Activated CD4-positive, alpha-beta T cell treated with anti-CD3 and anti-CD28 coated beads, Interleukin-2, amount 50 U/mL, for 16 hours (primary cell): ENCODE data around the gene ZBED4.
"Not testable (repeated sequence)": the region's sequence is repeated elsewhere in the genome, so short reads cannot be mapped to it uniquely, and the experiment has no call there.

Experiments used
- DNase-seq: peaks from one replicate; pipeline ENCODE4 v3.0.0-alpha.2; 2020

Gene ZBED4

DNA sequence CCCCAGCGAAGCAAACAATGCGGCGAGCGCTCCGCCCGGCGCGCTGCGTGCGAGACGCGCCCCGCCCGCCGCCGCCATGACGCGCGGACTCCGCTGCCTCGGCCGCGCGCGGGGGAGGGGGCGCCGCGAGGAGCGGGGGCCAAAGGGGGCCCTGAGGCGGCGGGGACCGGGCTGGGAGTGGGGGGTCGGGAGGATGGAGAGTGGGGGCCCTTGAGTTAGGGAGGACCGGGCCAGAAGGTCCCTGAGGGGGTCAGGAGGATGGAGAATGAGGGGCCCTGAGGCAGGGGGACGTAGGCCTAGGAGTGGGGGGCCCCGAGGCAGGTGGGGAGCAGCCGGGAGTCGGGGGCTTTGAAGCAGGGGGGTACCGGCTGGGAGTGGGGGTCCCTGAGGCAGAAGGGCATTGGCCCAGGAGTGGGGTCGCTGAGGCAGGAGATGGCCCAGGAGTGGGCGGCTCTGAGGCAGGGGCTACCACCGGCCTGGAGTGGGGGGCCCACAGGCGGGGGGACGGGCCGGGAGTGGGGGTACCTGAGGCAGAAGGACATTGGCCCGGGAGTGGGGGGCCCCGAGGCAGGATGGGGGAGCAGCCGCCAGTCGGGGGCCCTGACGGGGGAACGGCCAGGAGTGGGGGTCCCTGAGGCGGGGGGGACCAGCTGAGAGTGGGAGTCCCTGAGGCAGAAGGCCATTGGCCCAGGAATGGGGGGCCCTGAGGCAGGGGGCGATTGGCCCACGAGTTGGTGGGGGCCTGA is 25.6 kb upstream of the ZBED4 start, which contains the start of gene BRD1:
Gene BRD1, minus strand, starts transcription at position 21 of the 746 bp plus-strand sequence. CDS start 3,556 bp downstream, outside the sequence.
- DNase-seq = peak; percentile 61

DNA sequence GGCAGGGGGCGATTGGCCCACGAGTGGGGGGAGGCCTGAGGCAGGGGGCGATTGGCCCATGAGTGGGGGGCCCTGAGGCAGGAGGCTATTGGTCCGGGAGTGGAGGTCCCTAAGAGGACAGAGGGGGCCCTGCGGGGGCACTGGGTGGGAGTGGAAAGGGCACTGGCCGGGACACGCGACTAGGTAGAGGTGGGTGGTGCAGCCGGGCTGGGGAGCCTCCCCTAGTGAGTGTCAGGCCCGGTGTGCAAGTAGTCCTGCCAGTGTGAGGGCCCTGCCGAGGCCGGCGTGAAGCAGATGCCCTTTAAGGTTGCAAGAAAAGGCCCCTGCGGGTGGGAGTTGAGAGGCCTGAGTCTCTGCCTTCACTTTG is 25.1 kb upstream of the ZBED4 start:
- DNase-seq = no peak

DNA sequence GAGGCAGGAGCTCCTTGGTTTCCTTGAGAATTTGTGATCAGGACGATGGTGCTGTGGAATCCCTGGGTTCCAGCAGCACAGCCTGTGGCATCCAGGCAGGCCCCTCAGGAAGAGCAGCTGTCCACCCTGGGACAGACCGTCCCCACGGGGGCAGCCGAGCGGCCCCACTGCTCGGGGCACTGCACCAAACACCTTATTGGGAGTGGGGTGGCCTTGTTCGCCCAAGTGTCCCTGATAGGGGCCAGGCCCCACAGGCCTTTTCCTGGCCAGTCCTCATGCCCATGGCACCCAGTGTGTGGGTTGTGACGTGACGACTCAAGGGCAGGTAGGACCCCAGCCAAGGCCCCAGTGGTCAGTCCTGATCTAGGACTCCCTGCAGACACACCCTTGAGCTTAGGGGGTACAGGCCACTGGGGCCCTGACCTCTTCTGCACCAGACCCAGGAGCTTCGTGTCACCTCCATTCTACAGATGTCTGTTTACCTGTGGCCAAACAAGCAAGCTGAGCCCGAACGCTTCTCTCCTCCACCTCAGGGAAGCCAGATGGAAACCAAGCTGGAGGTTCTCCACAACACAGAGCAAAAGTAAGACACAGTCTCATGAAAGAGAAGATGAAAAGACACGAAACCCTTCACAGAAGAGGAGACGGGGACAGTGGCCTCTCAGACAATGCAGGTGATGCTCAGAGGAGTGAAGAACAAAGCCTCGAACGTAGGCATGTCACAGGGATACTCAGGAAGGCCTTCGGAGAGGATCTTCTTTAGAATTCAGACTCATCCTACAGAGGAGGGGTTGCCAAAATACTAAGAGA is 24.4 kb upstream of the ZBED4 start:
- no peak for DNase-seq

DNA sequence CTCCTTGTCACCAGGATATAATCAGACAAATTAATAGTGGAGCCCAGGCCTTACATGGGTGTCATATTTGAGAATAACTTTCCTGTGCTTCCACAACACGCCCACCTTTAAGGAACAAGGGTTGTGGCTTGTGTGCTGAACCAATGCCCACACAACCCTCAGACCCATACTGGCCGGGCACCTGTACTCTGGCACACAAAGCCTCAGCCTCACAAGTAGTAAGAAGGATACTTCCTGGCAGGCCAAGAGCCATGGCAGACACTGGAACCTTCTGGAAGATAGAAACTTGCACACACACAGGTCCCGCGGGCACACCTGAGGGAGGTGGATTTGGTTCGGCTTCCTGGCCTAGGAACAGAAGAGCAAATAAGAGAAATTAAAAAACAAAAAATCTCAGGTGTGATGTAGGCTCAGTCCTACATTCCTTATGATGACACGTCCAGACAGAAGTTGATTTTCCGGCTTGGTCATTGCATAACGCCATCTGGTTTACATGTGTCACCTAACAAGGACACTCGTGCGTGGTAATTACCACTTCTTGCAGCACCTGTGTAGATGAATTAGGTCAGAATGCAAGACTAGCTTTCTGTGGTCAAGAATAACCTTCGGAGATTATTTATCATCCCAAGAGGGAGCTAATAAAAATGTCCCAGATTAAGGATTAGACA is 20.2 kb upstream of the ZBED4 start:
- no peak for DNase-seq

DNA sequence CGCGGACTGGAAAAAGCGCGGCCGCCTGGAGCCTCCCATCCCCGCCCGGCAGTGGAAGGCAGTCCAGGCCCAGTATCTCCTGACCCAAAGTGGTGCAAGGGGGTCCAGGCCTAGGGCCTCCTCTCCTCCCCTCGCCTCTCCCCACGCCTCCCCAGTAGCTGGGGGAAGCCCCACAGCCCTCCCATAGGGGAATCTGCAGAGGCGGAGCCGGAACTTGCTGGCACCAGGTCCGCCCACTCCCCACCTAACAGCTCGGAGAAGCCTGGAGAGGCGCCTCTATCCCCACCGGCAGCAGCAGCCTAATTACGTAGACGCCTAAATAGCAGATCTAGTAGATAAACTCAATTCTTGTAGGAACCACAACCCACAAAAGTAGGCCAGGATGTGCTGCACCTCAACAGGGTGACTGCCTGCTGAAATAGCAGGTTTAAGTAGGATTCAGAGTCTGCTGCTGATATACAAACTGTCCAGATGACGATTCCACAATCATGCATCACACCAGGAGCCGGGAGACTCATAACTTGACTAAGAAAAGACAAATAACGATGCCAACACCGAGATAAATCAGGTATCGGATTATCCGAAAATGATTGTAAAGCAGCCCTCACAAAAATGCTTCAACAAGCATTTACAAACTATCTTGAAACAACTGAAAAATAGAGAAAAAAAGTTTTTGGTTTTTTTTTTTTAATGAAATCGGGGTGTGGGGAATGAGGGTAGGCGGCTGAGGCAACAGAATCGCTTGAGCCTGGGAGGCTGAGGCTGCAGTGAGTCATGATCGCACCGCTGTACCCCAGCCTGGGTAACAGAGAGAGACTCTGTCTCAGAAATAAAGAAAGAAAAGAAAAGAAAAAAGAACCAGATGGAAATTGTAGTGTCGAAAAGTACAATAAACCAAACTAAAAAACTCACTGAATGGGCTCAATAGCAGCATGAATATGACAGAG is 14.6 kb upstream of the ZBED4 start:
- DNase-seq = peak; percentile 95

DNA sequence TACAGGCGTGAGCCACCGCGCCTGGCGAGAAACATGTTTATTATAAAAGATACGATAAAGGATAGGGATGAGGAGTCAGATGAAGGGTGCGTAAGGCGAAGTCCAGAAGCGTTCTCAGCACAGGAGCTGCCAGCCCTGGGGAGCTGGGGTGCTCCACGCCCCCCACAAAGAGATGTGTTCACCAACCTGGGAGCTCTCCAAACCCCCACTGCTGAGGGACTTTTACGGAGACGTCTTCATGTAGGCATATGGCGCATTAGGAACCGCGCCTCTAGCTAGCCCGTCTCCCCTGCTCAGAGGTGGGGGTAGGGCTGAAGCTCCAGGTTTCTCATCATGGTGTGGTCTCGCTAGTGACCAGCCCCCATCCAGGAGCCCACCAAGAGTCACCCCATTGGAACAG is 8.4 kb upstream of the ZBED4 start:
- DNase-seq = no peak

DNA sequence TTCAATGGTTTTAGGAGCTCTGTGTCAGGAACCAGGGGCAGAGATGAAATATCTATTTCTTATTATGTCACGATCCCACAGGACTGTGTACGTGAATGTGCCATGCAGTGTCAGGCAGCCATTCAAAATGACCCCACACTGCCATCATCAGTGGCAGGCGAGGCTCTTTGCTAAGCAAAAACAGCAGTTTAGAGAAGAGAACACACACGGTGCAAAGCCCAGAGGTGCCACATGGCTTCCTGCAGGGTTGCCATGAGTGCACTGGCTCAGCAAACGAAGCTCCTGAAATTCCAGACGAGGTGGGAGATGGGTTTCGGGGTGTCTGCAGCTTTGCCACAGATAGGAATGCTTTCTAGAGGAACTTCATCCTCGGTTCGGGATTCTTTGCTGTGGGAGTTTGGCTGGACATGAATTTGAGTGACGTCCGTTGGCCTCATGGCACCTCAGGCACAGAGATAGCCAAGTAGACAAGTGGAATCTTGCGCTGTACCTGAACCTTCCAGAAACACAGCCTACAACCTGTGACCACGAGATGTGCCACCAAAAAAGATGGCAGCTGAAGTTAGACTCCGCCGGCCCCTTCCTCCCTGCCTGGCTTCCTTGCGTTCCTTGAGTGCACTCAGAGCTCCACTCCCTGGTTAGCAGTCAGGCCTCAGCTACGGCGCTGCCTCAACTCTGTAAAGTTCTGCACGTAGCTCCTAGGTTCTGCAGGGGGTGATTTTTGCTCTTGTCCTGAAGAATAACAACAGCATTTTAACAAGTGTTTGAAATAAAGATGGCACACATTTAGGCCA is 7.8 kb upstream of the ZBED4 start:
- DNase-seq = no peak

DNA sequence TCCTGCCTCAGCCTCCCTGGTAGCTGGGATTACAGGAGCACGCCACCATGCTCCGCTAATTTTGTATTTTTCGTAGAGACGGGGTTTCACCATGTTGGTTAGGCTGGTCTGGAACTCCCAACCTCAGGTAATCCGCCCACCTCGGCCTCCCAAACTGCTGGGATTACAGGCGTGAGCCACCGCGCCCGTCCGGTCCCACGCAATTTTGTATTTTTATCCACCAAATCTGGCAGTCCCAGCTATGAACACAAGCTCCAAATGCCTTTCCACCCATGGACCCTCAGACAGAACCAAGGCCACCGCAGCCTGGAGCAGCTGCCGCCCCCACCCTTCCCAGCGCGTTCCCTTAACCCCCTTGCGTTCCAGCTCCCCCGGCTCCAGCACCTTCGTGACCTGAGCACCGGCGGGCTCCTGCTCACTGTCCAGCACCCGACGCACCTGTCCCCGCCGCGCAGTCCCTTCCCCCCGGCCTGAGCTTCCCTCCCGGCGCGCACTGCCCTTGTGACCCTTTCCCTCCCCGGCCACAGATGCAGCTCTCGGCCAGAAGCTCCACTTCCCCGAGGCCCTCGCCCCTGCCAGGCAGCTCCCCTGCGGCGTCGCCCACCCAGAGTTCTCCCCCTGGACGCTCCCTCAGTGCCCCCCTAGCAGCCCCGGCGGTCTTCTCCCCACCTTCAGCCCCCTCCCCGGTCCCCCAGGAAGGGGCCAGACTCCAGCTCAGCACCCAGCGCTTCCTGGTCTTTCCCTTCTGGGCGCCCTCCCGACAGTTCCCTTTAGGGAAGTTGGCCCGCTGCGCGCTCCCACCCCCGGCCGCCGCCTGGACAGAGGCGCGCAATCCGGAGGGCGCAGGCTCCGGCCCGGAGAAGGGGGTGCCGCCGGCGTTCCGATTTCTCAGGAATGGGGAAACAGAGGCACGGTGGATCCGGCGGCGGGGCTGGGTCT is 5.6 kb upstream of the ZBED4 start:
- no peak for DNase-seq

DNA sequence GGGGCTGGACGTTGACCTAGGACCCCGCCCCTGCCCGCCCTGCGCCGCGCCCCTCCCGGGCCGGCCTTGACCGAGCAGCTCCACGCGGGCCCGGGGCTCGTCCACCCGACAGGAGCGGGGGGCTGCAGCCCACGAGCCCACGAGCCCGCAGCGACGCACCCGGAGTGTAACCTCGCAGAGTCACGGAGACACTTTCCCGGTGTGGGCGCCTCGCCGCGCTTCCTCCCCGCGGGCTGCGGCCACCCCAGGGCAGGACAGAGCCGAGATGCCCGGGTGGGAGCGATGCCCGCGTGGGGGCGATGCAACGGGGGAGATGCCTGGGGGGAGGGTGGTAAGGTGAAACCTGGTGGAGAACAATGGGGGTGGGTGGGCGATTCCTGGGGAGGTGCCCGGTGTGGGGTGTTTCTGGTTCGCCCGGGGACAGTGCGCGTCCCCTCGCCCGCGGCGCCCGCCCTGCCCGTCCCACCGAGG is 4.9 kb upstream of the ZBED4 start:
- no peak for DNase-seq

DNA sequence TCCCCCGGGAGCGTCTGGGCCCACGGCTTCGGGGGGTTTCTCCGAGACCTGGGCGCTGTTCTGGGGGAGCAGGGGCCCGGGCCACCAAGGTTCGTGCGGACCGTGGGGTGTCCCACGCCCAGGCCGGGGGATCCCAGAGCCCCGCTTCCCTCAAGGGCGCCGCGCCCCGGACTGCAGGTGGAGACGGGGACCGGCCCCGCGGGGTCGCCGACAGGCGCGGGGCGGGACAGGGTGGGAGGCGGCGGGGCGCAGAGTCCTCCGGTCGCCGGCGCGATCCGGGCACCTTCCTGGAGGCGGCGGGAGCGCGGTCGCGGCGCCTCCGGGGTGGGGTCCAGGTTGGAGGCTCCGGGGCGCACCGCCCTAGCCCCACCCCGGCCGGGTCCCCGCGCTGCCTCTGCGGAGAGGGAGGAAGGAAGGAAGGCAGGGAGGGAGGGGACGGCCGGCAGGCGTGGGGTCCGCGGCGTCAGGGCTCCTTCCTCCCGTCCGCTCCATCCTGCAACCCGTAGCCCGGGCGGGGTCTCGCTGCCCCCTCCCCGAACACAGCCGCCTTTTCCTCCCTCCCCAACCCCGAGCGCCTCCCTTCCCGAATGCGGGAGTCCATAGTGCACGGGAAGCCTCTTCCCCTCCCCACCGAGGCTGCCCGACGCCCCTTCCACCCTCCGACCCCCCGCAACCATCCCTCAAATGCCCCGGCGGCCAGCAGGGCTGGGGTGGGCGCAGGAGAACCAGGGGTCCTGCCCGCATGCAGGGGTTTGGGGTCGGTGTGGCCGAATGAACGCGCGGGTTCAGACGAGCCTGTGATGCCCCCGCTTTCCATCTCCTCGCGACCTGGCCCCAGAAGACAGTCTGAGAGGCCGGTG is 4.3 kb upstream of the ZBED4 start:
- no peak for DNase-seq

DNA sequence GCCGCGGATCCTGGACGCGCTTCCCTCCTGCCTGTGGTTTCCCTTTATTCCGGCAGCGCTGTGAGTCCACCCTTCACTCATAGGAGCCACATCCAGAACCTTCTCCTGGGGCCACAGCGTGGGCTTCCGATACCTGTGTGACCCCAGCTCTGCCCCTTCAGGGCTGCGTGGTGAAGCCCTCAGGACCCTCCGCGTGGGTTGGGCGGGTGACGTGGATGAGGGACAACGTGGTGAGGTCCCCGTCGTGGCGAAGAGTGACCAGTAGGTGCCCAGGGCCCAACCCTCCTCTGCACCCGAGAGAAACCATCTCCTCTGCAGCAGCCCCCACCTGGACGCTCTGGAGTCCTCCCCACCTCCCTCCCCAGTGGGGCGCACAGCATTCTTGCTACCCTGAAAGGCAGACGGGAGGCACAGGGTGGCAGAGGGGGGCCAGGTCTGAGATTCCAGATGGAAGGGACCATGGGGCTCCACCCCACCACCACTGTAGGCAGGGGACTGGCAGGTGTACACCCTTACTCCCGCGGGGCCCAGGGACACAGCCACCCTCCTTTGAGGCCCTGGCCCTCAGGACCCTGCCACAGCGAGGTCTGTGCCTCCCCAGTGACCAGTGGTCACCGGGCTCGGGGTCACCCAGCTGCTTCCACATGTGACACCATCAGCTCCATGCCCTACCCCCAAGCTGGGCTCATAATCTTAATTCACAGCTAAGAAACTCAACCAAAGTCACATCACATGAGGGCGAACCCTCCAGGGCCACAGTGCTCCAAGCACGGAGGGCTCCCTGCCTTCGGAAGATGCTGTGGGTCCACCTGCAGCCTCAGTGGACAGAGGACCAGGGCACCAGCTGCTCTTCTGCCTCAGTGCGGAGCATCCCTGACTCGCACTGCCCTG is 3.4 kb upstream of the ZBED4 start:
- no peak for DNase-seq

DNA sequence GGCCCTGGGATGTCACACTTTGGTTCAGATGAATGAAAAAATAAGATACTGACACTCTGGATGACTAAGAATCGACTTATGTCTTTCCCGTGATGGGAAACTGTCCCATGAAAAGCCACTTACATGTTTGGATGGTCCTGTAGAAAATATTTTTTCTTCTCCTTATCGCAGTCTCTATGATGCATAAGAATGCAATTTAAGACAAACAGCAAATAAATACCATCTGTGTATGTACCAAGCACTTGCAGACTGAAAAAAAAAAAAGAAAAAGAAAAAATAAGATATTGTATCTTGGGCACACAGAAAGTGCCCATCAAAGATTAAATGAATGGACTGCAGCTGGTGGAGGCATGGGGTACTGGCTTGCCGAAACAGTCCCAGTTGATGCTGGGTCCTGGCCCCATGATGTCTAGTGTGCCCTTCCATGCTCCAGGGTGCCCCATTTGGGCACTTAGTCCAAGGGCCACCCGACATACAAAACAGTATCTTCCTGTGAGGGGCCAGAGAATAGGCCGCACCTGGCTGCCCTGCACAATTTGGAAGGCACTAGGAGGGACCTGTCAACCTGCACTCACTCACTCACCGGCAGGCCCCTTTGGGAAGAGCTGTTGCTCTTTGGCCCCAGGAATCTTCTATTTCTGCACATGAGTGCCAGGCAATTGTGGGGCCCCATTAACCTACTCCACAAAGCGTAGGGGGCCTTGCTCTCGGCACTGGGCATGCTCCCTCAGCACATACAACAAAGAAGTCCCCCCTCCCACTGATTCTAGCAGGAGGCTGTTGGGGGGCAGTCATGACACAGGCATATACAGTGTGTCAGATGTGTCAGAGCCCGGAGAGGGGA is 2.5 kb upstream of the ZBED4 start:
- no peak for DNase-seq

DNA sequence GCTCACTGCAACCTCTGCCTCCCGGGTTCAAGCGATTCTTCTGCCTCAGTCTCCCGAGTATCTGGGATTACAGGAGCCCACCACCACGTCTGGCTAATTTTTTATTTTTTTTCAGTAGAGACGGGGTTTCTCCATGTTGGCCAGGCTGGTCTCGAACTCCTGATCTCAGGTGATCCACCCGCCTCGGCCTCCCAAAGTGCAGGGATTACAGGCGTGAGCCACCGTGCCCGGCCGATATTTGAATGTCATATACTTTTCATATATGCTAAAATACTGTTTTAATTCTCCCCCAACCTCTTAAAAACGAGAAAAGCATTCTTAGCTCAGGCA is 1.1 kb upstream of the ZBED4 start:
- DNase-seq = not testable (repeated sequence)

DNA sequence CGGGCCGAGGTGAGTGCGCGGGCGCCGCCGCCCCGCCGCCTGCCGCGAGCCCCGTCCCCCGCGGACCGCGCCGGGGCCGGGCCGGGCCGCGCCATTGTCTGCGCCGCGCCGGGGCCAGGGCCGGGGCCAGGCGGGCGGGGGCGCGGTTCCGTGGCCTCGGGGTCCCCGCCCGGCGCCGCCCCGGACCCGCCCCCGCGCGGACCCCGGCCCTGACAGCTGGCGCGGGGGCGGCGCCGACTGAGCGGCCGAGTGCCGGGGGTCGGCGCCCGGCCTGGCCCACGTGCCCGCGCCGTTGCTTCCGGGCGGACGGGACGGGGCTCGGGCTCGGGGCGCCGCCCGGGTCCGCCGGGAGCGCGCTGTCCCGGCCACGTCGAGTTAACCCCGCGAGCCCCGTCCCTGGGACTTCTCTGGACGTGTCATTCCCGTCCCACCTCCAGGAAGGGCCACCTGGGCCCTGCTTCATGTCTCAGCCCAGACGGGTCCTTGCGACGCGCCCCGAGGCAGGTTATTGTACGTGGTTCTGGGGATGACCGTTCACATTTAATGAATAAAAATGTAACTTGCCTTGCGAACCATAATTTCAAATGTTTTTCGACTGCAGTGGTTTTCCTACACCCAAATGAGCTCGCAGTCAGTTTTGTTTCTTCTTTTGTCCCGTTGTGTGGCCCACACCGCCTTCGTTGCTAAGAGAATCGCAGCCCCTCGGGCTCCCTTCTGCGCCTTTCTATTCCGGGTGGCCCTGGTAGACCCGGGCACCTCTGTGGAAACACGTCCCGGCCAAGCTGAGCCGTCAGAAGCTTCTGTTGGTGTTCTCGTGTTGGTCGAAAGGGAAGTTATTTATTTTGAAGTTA is 562 bp downstream of the ZBED4 start:
- DNase-seq = peak; percentile 25

DNA sequence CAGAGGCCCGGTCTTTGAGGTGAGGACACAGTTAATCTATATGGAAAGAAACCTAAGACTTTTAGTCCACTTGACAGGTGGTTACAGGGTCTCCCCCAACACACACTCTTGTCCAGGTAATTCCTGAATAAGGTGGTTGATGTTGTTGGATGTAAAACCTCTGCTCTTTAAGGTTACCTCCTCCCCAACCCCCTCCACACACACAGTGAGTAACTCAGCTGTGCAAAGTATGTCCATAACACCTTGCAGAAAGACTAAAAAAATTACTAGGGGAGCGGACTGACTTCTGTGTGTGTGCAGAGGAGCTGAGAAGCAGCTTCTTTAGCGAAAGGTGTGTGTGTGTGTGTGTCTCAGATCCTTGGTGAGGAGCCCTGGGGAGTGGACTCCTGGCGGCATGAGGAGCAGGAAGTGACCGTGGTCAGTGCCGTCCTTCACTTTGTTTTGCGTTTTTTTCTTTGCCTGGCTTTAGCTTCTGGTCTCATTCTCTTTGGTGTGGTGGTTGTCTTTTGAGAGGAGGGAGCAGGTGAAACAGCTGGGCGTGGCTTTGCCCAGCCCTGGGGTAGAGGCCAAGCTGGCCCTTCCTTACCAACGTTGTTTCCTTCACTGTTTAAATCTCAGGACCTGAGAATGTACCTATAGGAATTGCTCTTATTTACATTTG is 1.7 kb downstream of the ZBED4 start:
- DNase-seq = no peak

DNA sequence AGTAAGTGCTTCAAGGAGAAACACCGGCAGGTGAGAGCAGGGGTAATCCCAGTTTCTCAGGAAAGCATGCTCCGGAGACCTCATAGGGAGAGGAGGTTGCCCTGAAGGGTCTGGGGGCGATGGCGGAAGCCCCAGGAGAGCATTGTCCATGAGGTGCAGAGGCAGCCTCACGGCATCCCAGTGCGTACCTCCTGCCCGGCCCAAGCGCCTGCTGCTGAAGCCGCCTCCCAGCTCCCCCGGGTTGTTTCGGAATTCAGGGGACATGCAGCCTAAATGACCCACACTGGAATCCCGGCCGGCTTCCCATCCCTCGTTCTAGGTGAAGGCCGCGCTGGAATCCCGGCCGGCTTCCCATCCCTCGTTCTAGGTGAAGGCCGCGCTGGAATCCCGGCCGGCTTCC is 2.7 kb downstream of the ZBED4 start:
- no peak for DNase-seq
